Panc1 (cell line): Measurements from ENCODE around the gene CLPTM1. TPM values are rescaled to one million over a fixed set of nuclear protein-coding genes. Genes with fewer than 3 reads are reported as not detected.

Source experiments
- ATAC-seq: fragments of 200-7000 bp; cut with Tn5 transposase; 2 replicates; pipeline ENCODE4 v1.9.1; 2020; ENCODE audit warnings: mild to moderate bottlenecking, moderate library complexity
- BruUV-seq: library from RNA; stranded (reverse); fragments of 400-500 nt; replicated peaks from 2 replicates; lab custom pipeline; 2021; lab: Mats Ljungman, UMichigan
- CTCF ChIA-PET: fragments of 300-600 bp; sonication (Branson Sonifier 250); formaldehyde crosslinking; loops from one replicate; lab custom pipeline; 2022; ENCODE audit warnings: antibody characterized with exemption; lab: Charles Lee
- POLR2A ChIA-PET: fragments of 300-600 bp; sonication (Branson Sonifier 250); formaldehyde crosslinking; loops from one replicate; lab custom pipeline; 2022; ENCODE audit warnings: antibody characterized with exemption; lab: Charles Lee
- DNase-seq: peaks from one replicate; pipeline ENCODE4 v3.0.0-alpha.2; 2010; ENCODE audit warnings: low read depth, low spot score
- H3K27ac ChIP-seq: 2 replicates; pipeline ENCODE4 v1.5.1; 2011; ENCODE audit warnings: mild to moderate bottlenecking, low read length, inconsistent platforms
- H3K27me3 ChIP-seq: fragments of 200-500 bp; sonication (Bioruptor generic); 2 replicates; pipeline ENCODE4 v1.6.0; 2014; ENCODE audit warnings: low read length, inconsistent platforms; ENCODE audit not compliant: control insufficient read depth, insufficient read depth
- H3K36me3 ChIP-seq: fragments of 200-500 bp; sonication (Bioruptor generic); 2 replicates; pipeline ENCODE4 v1.5.1; 2014; ENCODE audit warnings: inconsistent platforms, mild to moderate bottlenecking, low read length, moderate library complexity; ENCODE audit not compliant: control insufficient read depth, insufficient read depth
- H3K4me1 ChIP-seq: 2 replicates; pipeline ENCODE4 v1.5.1; 2011; ENCODE audit warnings: inconsistent platforms, mild to moderate bottlenecking, low read length, moderate library complexity; ENCODE audit not compliant: control insufficient read depth, insufficient read depth
- H3K4me3 ChIP-seq, 2 experiments: 2 replicates each; pipeline ENCODE4 v1.5.1; 2011 to 2012; ENCODE audit warnings: low read depth in 2 of 2, low read length in 2 of 2, mild to moderate bottlenecking in 2 of 2, inconsistent platforms in 1 of 2, moderate library complexity in 1 of 2
- H3K9me3 ChIP-seq: fragments of 200-500 bp; sonication (Bioruptor generic); 2 replicates; pipeline ENCODE4 v1.5.1; 2014; ENCODE audit warnings: low read depth, mild to moderate bottlenecking, inconsistent platforms, low read length, moderate library complexity; ENCODE audit not compliant: control insufficient read depth, insufficient read depth
- POLR2AphosphoS5 ChIP-seq: IDR thresholded peaks from 2 replicates; pipeline ENCODE4 v1.6.1; 2012; ENCODE audit warnings: mild to moderate bottlenecking, low read depth, low read length, moderate library complexity
- SIN3A ChIP-seq: IDR thresholded peaks from 2 replicates; pipeline ENCODE4 v1.6.1; 2012; ENCODE audit warnings: low read depth, mild to moderate bottlenecking, low read length, moderate library complexity, borderline replicate concordance; ENCODE audit not compliant: insufficient read depth
- TCF7L2 ChIP-seq: IDR thresholded peaks from 2 replicates; pipeline ENCODE4 v1.6.1; 2011; ENCODE audit warnings: mild to moderate bottlenecking, low read depth, low read length, inconsistent platforms
- in situ Hi-C: cut with HindIII; loops from 2 replicates; pipeline ENCODE4 v1.10.0; 2016; ENCODE audit warnings: low sequenced_read_pairs, low pct_unique_long_range_greater_than_20kb
- intact Hi-C: fragments of 100-400 bp; cut with micrococcal nuclease; formaldehyde crosslinking; loops from one replicate; pipeline ENCODE4 v1.10.0; 2022; ENCODE audit not compliant: unreplicated experiment
- total RNA-seq: library from RNA; stranded (reverse); gene quantifications from one replicate; pipeline ENCODE4 v1.2.1, GENCODE V29; 2021; ENCODE audit not compliant: unreplicated experiment
- TF ChIP-seq, protein P1 (sequence below): fragments of 450-650 bp; IDR thresholded peaks from 2 replicates; pipeline ENCODE4 v1.5.1; 2017; ENCODE audit warnings: mild to moderate bottlenecking
- TF ChIP-seq, protein P2 (sequence below), 2 experiments: IDR thresholded peaks; 2 replicates each; pipeline ENCODE4 v1.6.1; 2011 to 2012; ENCODE audit warnings: low read depth in 2 of 2, control low read depth in 1 of 2, low read length in 1 of 2, mild to moderate bottlenecking in 1 of 2, moderate library complexity in 1 of 2; ENCODE audit not compliant: insufficient read depth in 1 of 2

Gene CLPTM1
- total RNA-seq, 1 experiment from 2014 or later, result 98.4 TPM

DNA sequence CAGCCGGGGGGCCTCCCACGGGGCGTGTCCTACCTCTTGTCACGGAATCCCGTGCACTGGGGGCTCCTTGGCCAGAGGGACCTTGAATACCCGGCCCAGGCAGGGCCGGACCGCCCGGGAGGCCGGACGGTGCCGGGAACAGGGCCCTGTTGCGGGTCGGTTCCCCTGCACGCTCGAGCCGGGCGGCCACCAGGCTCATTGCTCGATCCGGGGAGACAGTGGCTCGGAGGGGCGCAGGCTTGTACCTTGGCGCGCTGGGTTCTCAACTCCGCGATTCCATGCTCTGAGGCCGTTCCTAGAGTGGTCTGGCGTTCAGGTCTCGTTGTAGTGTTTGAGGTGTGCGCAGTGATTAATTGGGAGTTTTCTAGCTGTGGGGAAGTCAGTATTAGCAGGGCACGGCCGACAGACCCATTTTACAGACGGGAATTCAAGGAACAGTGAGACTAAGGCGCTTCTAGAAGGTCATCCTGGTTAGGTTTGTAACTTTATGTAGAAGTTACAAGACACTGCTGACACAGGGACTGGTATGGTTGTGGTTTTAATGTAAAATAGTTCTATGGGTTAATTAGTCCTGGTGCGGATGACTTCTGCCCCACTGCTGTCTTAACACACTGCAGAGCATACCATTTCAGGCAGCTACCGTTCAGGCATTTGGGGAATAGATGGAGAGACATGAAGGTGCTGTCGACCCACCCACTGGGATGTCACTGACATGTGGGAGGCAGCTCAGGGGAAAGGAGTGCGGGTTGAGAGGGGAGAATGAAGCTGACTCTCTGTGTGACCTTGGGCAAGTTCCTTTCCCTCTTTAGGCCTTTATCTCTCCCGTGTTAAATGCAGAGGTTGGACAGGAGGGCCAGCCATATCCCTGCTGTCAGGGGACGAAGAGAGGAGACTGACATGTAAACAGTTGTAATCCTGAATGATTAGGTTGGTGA lies 592 bp downstream of the CLPTM1 start:
- ATAC-seq (peak; percentile 44), DNase-seq (no peak)
- TF ChIP-seq POLR2AphosphoS5 (peak; percentile 50; the same call in 1 of the 2 replicates), TCF7L2 (no peak), SIN3A (no peak)
- TF ChIP-seq, protein P1, sequence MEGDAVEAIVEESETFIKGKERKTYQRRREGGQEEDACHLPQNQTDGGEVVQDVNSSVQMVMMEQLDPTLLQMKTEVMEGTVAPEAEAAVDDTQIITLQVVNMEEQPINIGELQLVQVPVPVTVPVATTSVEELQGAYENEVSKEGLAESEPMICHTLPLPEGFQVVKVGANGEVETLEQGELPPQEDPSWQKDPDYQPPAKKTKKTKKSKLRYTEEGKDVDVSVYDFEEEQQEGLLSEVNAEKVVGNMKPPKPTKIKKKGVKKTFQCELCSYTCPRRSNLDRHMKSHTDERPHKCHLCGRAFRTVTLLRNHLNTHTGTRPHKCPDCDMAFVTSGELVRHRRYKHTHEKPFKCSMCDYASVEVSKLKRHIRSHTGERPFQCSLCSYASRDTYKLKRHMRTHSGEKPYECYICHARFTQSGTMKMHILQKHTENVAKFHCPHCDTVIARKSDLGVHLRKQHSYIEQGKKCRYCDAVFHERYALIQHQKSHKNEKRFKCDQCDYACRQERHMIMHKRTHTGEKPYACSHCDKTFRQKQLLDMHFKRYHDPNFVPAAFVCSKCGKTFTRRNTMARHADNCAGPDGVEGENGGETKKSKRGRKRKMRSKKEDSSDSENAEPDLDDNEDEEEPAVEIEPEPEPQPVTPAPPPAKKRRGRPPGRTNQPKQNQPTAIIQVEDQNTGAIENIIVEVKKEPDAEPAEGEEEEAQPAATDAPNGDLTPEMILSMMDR, result no peak
- TF ChIP-seq, protein P2, sequence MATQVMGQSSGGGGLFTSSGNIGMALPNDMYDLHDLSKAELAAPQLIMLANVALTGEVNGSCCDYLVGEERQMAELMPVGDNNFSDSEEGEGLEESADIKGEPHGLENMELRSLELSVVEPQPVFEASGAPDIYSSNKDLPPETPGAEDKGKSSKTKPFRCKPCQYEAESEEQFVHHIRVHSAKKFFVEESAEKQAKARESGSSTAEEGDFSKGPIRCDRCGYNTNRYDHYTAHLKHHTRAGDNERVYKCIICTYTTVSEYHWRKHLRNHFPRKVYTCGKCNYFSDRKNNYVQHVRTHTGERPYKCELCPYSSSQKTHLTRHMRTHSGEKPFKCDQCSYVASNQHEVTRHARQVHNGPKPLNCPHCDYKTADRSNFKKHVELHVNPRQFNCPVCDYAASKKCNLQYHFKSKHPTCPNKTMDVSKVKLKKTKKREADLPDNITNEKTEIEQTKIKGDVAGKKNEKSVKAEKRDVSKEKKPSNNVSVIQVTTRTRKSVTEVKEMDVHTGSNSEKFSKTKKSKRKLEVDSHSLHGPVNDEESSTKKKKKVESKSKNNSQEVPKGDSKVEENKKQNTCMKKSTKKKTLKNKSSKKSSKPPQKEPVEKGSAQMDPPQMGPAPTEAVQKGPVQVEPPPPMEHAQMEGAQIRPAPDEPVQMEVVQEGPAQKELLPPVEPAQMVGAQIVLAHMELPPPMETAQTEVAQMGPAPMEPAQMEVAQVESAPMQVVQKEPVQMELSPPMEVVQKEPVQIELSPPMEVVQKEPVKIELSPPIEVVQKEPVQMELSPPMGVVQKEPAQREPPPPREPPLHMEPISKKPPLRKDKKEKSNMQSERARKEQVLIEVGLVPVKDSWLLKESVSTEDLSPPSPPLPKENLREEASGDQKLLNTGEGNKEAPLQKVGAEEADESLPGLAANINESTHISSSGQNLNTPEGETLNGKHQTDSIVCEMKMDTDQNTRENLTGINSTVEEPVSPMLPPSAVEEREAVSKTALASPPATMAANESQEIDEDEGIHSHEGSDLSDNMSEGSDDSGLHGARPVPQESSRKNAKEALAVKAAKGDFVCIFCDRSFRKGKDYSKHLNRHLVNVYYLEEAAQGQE (IDR thresholded peaks at IDR 0.05; ENCODE audit: insufficient read depth in 1 of 2, low read depth in 2 of 2, low read length in 1 of 2), result no peak
- Histone ChIP-seq H3K9me3 (no peaks in the 10 kb centered on the region), H3K27ac (peak overlapping the region; percentile 78), H3K4me1 (peaks cover 7% of the 10 kb centered on the region; the same call in 1 of the 2 replicates), H3K36me3 (no peaks in the 10 kb centered on the region; the same call in 1 of the 2 replicates), H3K4me3 (peak overlapping the region; percentile 83 to 98), H3K27me3 (no peaks in the 10 kb centered on the region)
- intact Hi-C loops (no loop called here), in situ Hi-C loops (no loop called here)
- ChIA-PET CTCF (no interaction called here), POLR2A (no interaction called here)
- BruUV-seq, result TSS peak; percentile 67

DNA sequence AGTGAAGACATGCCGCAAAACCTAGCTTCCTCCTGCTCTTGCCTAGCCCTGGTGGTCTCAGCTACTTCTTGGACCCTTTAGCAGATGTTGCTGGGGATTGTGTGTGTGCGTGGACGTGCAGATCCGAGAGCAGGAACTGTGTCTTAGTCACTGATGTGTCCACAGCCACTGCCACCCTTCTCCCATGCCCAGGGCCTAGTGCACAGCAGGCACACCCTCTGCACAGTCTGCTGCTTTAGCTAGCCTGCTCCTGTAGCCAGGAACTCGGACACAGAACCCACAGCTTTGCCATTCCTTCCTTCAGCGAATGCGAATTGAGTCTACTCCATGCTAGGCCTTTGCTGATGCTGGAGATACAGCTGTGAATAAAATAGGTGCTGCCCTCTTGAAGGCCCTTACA lies 2.3 kb downstream of the CLPTM1 start:
- Histone ChIP-seq H3K9me3 (no peaks in the 10 kb centered on the region), H3K36me3 (no peaks in the 10 kb centered on the region; the same call in 1 of the 2 replicates), H3K27me3 (no peaks in the 10 kb centered on the region), H3K4me3 (no peak overlapping the region), H3K4me1 (peaks cover 4% of the 10 kb centered on the region; the same call in 1 of the 2 replicates), H3K27ac (no peak overlapping the region)
- in situ Hi-C loops (no loop called here), intact Hi-C loops (no loop called here)
- no TSS peak for BruUV-seq
- no peak for TF ChIP-seq POLR2AphosphoS5
- TF ChIP-seq SIN3A, result no peak
- no peak for TF ChIP-seq TCF7L2
- TF ChIP-seq, protein P2 (IDR thresholded peaks at IDR 0.05; ENCODE audit: insufficient read depth in 1 of 2, low read depth in 2 of 2, low read length in 1 of 2), result no peak
- TF ChIP-seq, protein P1, result no peak
- ChIA-PET POLR2A (no interaction called here), CTCF (no interaction called here)
- no peak for DNase-seq
- ATAC-seq, result no peak
